Measurements from ENCODE around the gene GAS2L2.

GRCh38 chr17:35799942-35800341 lies 46.9 kb upstream of the GAS2L2 start:
- TF ChIP-seq, protein P1, sequence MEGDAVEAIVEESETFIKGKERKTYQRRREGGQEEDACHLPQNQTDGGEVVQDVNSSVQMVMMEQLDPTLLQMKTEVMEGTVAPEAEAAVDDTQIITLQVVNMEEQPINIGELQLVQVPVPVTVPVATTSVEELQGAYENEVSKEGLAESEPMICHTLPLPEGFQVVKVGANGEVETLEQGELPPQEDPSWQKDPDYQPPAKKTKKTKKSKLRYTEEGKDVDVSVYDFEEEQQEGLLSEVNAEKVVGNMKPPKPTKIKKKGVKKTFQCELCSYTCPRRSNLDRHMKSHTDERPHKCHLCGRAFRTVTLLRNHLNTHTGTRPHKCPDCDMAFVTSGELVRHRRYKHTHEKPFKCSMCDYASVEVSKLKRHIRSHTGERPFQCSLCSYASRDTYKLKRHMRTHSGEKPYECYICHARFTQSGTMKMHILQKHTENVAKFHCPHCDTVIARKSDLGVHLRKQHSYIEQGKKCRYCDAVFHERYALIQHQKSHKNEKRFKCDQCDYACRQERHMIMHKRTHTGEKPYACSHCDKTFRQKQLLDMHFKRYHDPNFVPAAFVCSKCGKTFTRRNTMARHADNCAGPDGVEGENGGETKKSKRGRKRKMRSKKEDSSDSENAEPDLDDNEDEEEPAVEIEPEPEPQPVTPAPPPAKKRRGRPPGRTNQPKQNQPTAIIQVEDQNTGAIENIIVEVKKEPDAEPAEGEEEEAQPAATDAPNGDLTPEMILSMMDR (IDR thresholded peaks at IDR 0.05 in 4 of 5, conservative IDR thresholded peaks at IDR 0.05 in 1 of 5), result no peak
- TF ChIP-seq POLR2A (IDR thresholded peaks at IDR 0.05), result no peak
